Natural killer cell (primary cell): ENCODE measurements around the gene OSBPL9. TPM values are rescaled to one million over a fixed set of nuclear protein-coding genes. Genes with fewer than 3 reads are reported as not detected.

Experiments used
- total RNA-seq, 4 donors: library from RNA; stranded (reverse); fragments of 120-200 nt in 1 of 4; gene quantifications; one replicate each; pipeline versions ENCODE4 v1.2.3 to v1.2.4, GENCODE V29; 2013 to 2022

The OSBPL9 gene
- total RNA-seq, 3 donors from 2014 or later (not counting 1 experiment from before 2014, with no cell fraction given), result 53.0 to 72.6 (median 62.0) TPM

Other genes starting within 250 kb of the OSBPL9 start
- gene EPS15, start 97.8 kb upstream of the OSBPL9 start, total RNA-seq, result 100 to 1,000 TPM in 1 of 3 donors, 10 to 100 TPM in 2; 92.7 to 127 (median 93.5) TPM